H1 (cell line): Measurements from ENCODE around the gene LAMC3. TPM values are rescaled to one million over a fixed set of nuclear protein-coding genes. Genes with fewer than 3 reads are reported as not detected.

Experiments used
- CTCF ChIA-PET: fragments of 300-600 bp; sonication (Branson Sonifier 250); formaldehyde crosslinking; loops from one replicate; lab custom pipeline; 2021; ENCODE audit not compliant: partially characterized antibody; lab: Charles Lee
- POLR2A ChIA-PET: fragments of 300-600 bp; sonication (Branson Sonifier 250); formaldehyde crosslinking; loops from one replicate; lab custom pipeline; 2021; ENCODE audit warnings: inconsistent platforms; ENCODE audit not compliant: partially characterized antibody; lab: Charles Lee
- DNase-seq, 2 experiments: peaks; one replicate each; pipeline versions ENCODE4 v3.0.0 to v3.0.0-alpha.2; 2010 to 2022; ENCODE audit warnings: low spot score in 2 of 2, low read depth in 1 of 2, mixed read lengths in 1 of 2
- FAIRE-seq: peaks from 2 replicates; lab custom pipeline; 2011; peaks lifted over from hg19 to GRCh38; lab: Jason Lieb, UNC
- H2AFZ ChIP-seq: 2 replicates; pipeline ENCODE4 v1.8.1; 2012; ENCODE audit warnings: low read length, inconsistent platforms
- H2AK5ac ChIP-seq: 2 replicates; pipeline ENCODE4 v1.6.1; 2013; ENCODE audit warnings: low read depth, low read length
- H2BK120ac ChIP-seq: replicated peaks from 2 replicates; pipeline ENCODE3; 2013; ENCODE audit warnings: low read depth, low read length, inconsistent platforms
- H2BK12ac ChIP-seq: 2 replicates; pipeline ENCODE4 v1.6.1; 2013; ENCODE audit warnings: low read depth, low read length
- H2BK15ac ChIP-seq: 2 replicates; pipeline ENCODE4 v1.6.1; 2013; ENCODE audit warnings: low read length
- H2BK20ac ChIP-seq: 2 replicates; pipeline ENCODE4 v1.6.1; 2013; ENCODE audit warnings: low read length
- H2BK5ac ChIP-seq: 2 replicates; pipeline ENCODE4 v1.6.1; 2013; ENCODE audit warnings: low read depth, low read length
- H3K14ac ChIP-seq: 2 replicates; pipeline ENCODE4 v1.6.1; 2013; ENCODE audit warnings: inconsistent platforms; ENCODE audit not compliant: insufficient read length
- H3K18ac ChIP-seq: 2 replicates; pipeline ENCODE4 v1.6.1; 2013; ENCODE audit warnings: low read length; ENCODE audit errors: extremely low read depth
- H3K23ac ChIP-seq: 2 replicates; pipeline ENCODE4 v1.6.1; 2013; ENCODE audit warnings: inconsistent platforms; ENCODE audit not compliant: insufficient read length
- H3K23me2 ChIP-seq: 2 replicates; pipeline ENCODE4 v1.6.1; 2013; ENCODE audit warnings: low read depth, low read length
- H3K27ac ChIP-seq: 2 replicates; pipeline ENCODE4 v1.6.1; 2011; ENCODE audit warnings: low read depth, low read length, inconsistent platforms
- H3K27me3 ChIP-seq, 4 experiments: replicated peaks in 1 of 4; 1 replicate in 1 of 4; 2 replicates in 3 of 4; pipeline versions ENCODE4 v1.6.1 to v1.8.1; 2011 to 2013; ENCODE audit warnings: low read length in 3 of 4, mild to moderate bottlenecking in 3 of 4, inconsistent platforms in 2 of 4, mixed read lengths in 2 of 4, moderate library complexity in 1 of 4; ENCODE audit not compliant: control insufficient read depth in 3 of 4, insufficient read depth in 3 of 4; ENCODE audit errors: extremely low read depth in 1 of 4
- H3K36me3 ChIP-seq, 4 experiments: 2 replicates each; pipeline versions ENCODE4 v1.6.1 to v1.8.1; 2011 to 2013; ENCODE audit warnings: mild to moderate bottlenecking in 4 of 4, low read length in 3 of 4, moderate library complexity in 2 of 4, control low read depth in 1 of 4, inconsistent platforms in 1 of 4; ENCODE audit not compliant: insufficient read depth in 4 of 4, control insufficient read depth in 2 of 4
- H3K4ac ChIP-seq: replicated peaks from 2 replicates; pipeline ENCODE3; 2013; ENCODE audit warnings: low read length, low read depth, mixed read lengths, inconsistent platforms; ENCODE audit not compliant: insufficient read length
- H3K4me1 ChIP-seq, 4 experiments: replicated peaks in 1 of 4; 1 replicate in 1 of 4; 2 replicates in 3 of 4; pipeline versions ENCODE4 v1.6.1 to v1.8.1; 2011 to 2013; ENCODE audit warnings: low read length in 3 of 4, inconsistent platforms in 2 of 4, mixed read lengths in 1 of 4; ENCODE audit not compliant: insufficient read depth in 4 of 4, control insufficient read depth in 3 of 4
- H3K4me2 ChIP-seq, 2 experiments: 2 replicates each; pipeline versions ENCODE4 v1.6.1 to v1.8.1; 2011 to 2013; ENCODE audit warnings: low read depth in 2 of 2, low read length in 2 of 2, control low read depth in 1 of 2, inconsistent platforms in 1 of 2, mild to moderate bottlenecking in 1 of 2; ENCODE audit not compliant: insufficient read depth in 1 of 2
- H3K4me3 ChIP-seq, 4 experiments: fragments of 200-600, 300-600 bp in 1 of 4; sonication (generic), shearing (Covaris generic), sonication (Bioruptor Twin) in 1 of 4; 2 replicates each; pipeline versions ENCODE4 v1.5.1 to v1.8.1; 2011 to 2016; ENCODE audit warnings: low read length in 4 of 4, low read depth in 3 of 4, control low read depth in 2 of 4, inconsistent platforms in 2 of 4, mild to moderate bottlenecking in 2 of 4, mixed read lengths in 1 of 4, moderate library complexity in 1 of 4; ENCODE audit not compliant: insufficient read depth in 2 of 4; ENCODE audit errors: extremely low read depth in 1 of 4
- H3K56ac ChIP-seq: replicated peaks from 2 replicates; pipeline ENCODE3; 2013; ENCODE audit warnings: low read depth, mild to moderate bottlenecking, mixed read lengths, low read length, inconsistent platforms; ENCODE audit not compliant: insufficient read length
- H3K79me1 ChIP-seq: 2 replicates; pipeline ENCODE4 v1.6.1; 2013; ENCODE audit warnings: low read depth, low read length, control low read depth
- H3K79me2 ChIP-seq, 2 experiments: 2 replicates each; pipeline versions ENCODE4 v1.6.1 to v1.8.1; 2012 to 2013; ENCODE audit warnings: low read length in 2 of 2, mild to moderate bottlenecking in 2 of 2, inconsistent platforms in 1 of 2; ENCODE audit not compliant: insufficient read depth in 2 of 2, control insufficient read depth in 1 of 2
- H3K9ac ChIP-seq, 4 experiments: replicated peaks in 1 of 4; 1 replicate in 1 of 4; 2 replicates in 3 of 4; pipeline versions ENCODE4 v1.6.1 to v1.8.1; 2011 to 2013; ENCODE audit warnings: low read depth in 3 of 4, low read length in 3 of 4, control low read depth in 2 of 4, mild to moderate bottlenecking in 2 of 4, moderate library complexity in 2 of 4, inconsistent platforms in 1 of 4; ENCODE audit errors: extremely low read depth in 1 of 4
- H3K9me3 ChIP-seq, 2 experiments: 2 replicates each; pipeline versions ENCODE4 v1.6.1 to v1.8.1; 2012 to 2013; ENCODE audit warnings: mild to moderate bottlenecking in 2 of 2, moderate library complexity in 2 of 2, control low read depth in 1 of 2, inconsistent platforms in 1 of 2, low read depth in 1 of 2, low read length in 1 of 2, mixed read lengths in 1 of 2; ENCODE audit not compliant: insufficient read depth in 2 of 2
- H4K20me1 ChIP-seq, 2 experiments: replicated peaks in 1 of 2; 2 replicates each; pipeline versions ENCODE3 to v1.8.1; 2011 to 2013; ENCODE audit warnings: inconsistent platforms in 2 of 2, low read length in 2 of 2, mild to moderate bottlenecking in 1 of 2; ENCODE audit not compliant: insufficient read depth in 2 of 2, control insufficient read depth in 1 of 2
- H4K5ac ChIP-seq: 2 replicates; pipeline ENCODE4 v1.6.1; 2013; ENCODE audit warnings: low read length, low read depth, mixed read lengths, inconsistent platforms; ENCODE audit not compliant: insufficient read length
- H4K8ac ChIP-seq: 2 replicates; pipeline ENCODE4 v1.8.0; 2013; ENCODE audit warnings: mild to moderate bottlenecking, moderate library complexity, low read length, inconsistent platforms; ENCODE audit not compliant: insufficient read depth; ENCODE audit errors: extremely low read depth
- H4K91ac ChIP-seq: replicated peaks from 2 replicates; pipeline ENCODE3; 2013; ENCODE audit warnings: low read length, mixed read lengths, inconsistent platforms; ENCODE audit not compliant: insufficient read length
- CBX5 ChIP-seq: fragments of 300-800, 300-1000 bp; sonication (generic); IDR thresholded peaks from 2 replicates; pipeline ENCODE4 v1.7.1; 2016; ENCODE audit warnings: antibody characterized with exemption, low read length, low read depth
- EZH2 ChIP-seq: fragments of 200-600 bp; sonication (generic); IDR thresholded peaks from 2 replicates; pipeline ENCODE4 v1.7.1; 2012; ENCODE audit warnings: low read depth, mild to moderate bottlenecking, moderate library complexity, low read length, inconsistent platforms; ENCODE audit not compliant: severe bottlenecking
- GABPA ChIP-seq: IDR thresholded peaks from 2 replicates; pipeline ENCODE4 v1.6.1; 2011; ENCODE audit warnings: mild to moderate bottlenecking, low read length, moderate library complexity, borderline replicate concordance; ENCODE audit not compliant: insufficient read depth
- HDAC6 ChIP-seq: IDR thresholded peaks from one replicate; pipeline ENCODE4 v1.7.1; 2012; ENCODE audit warnings: low read depth, mild to moderate bottlenecking, inconsistent platforms, low read length, moderate library complexity
- KDM1A ChIP-seq: fragments of 200-600, 300-600 bp; sonication (generic); IDR thresholded peaks from 2 replicates; pipeline ENCODE4 v1.7.1; 2016; ENCODE audit warnings: mild to moderate bottlenecking, low read length, borderline replicate concordance
- PHF8 ChIP-seq: fragments of 200-600 bp; sonication (generic); conservative IDR thresholded peaks from 2 replicates; pipeline ENCODE4 v1.7.1; 2012; ENCODE audit warnings: low read depth, mild to moderate bottlenecking, inconsistent platforms, low read length, moderate library complexity
- POLR2A ChIP-seq, 2 experiments: IDR thresholded peaks; 1 replicate in 1 of 2; 2 replicates in 1 of 2; pipeline ENCODE4 v1.6.1; 2011; ENCODE audit warnings: low read depth in 2 of 2, low read length in 2 of 2, mild to moderate bottlenecking in 2 of 2; ENCODE audit errors: control extremely low read depth in 1 of 2
- RAD21 ChIP-seq, 2 experiments: IDR thresholded peaks in 1 of 2; conservative IDR thresholded peaks in 1 of 2; 2 replicates each; pipeline ENCODE4 v1.6.1; 2011; ENCODE audit warnings: low read depth in 2 of 2, low read length in 2 of 2, improper control_type of control experiment in 1 of 2, inconsistent platforms in 1 of 2, mild to moderate bottlenecking in 1 of 2, moderate library complexity in 1 of 2
- SIN3A ChIP-seq, 2 experiments: IDR thresholded peaks in 1 of 2; conservative IDR thresholded peaks in 1 of 2; 2 replicates each; pipeline ENCODE4 v1.6.1; 2011 to 2012; ENCODE audit warnings: low read length in 2 of 2, improper control_type of control experiment in 1 of 2, low read depth in 1 of 2, mild to moderate bottlenecking in 1 of 2
- YY1 ChIP-seq: IDR thresholded peaks from 2 replicates; pipeline ENCODE4 v1.6.1; 2011; ENCODE audit warnings: low read depth, mild to moderate bottlenecking, low read length
- WGBS, 2 experiments: shearing (Covaris generic) in 1 of 2; methylation state at CpG; one replicate each; pipeline versions ENCODE4 v1.1.6 to v1.1.7; 2013 to 2015; ENCODE audit warnings: low lambda C conversion rate in 2 of 2, mixed read lengths in 2 of 2, inconsistent platforms in 1 of 2, low coverage in 1 of 2, missing lambda C conversion rate in 1 of 2; ENCODE audit not compliant: insufficient replicate concordance in 2 of 2, insufficient coverage in 1 of 2, insufficient read length in 1 of 2; ENCODE audit errors: extremely low coverage in 1 of 2, missing lambda C conversion rate in 1 of 2; 5-methylcytosine and 5-hydroxymethylcytosine counted together
- polyA plus RNA-seq, 7 experiments: library from polyadenylated mRNA; depleted of rRNA in 3 of 7; stranded (reverse) in 5 of 7; unstranded in 2 of 7; fragments of >200 nt in 5 of 7; fragments of 200-250 nt in 2 of 7; gene quantifications; 1 replicate in 5 of 7; 2 replicates in 1 of 7; 4 replicates in 1 of 7; pipeline versions ENCODE4 v1.2.1 to v1.2.3, GENCODE V29; 2011 to 2013; ENCODE audit warnings: missing spikeins in 2 of 7, mixed read lengths in 2 of 7
- total RNA-seq: library from RNA; stranded (reverse); fragmentation: NEBNext Ultra II Directional; extraction: Animal tissue kit (Norgen Biotek cat#: 25700); gene quantifications from 2 replicates; pipeline ENCODE4 v1.2.1, GENCODE V29; 2021
- TF ChIP-seq, protein P1 (sequence below), 3 experiments: IDR thresholded peaks; 1 replicate in 2 of 3; 2 replicates in 1 of 3; pipeline versions ENCODE4 v1.5.1 to v1.6.1; 2011; ENCODE audit warnings: low read length in 3 of 3, mild to moderate bottlenecking in 3 of 3, inconsistent platforms in 2 of 3, low read depth in 1 of 3, moderate library complexity in 1 of 3; ENCODE audit not compliant: insufficient read depth in 1 of 3; ENCODE audit errors: control extremely low read depth in 1 of 3

LAMC3 gene
- total and polyA plus RNA-seq, 2 of the 8 experiments (the other 6 are each of a cell fraction or from before 2014, with no cell fraction given), result 9.3 to 12.3 TPM

DNA sequence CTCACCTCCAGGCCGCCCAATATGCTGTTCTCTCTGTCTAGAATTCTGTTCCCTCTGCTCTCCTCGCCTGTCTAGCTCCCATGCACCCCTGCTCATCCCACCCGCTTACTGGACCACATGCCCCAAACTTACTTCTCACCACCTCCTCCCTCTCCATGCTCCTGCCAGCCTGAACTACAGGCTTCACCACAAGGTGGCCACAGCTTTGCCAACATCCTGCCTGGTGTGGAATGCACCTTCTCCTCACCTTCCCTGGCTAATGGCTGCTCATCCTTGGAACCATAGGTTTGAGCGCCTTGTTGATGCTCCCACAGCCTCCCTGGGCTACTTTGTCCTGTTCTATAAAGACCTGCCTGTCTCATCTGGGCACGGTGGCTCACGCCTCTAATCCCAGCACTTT lies 9.6 kb downstream of the LAMC3 start:
- no peak for FAIRE-seq
- ChIA-PET POLR2A (no interaction called here), CTCF (interaction anchor here (0.6 to 17.5 kb wide), 16 partner anchors 8 to 317 kb away, joined by 3 to 156 read pairs (median 4); no protein-coding TSS in a partner anchor)
- Histone ChIP-seq H2AFZ (no peak overlapping the region), H4K20me1 (peaks cover 0 to 2% of the 10 kb centered on the region in 2 experiments), H2BK15ac (no peak overlapping the region), H3K27me3 (no peaks in the 10 kb centered on the region), H3K23me2 (no peaks in the 10 kb centered on the region), H3K56ac (no peak overlapping the region), H4K91ac (no peak overlapping the region), H2BK120ac (no peak overlapping the region), H3K18ac (no peak overlapping the region), H2BK20ac (no peak overlapping the region), H2BK5ac (no peak overlapping the region), H3K4me3 (no peak overlapping the region), H3K36me3 (no peaks in the 10 kb centered on the region), H2BK12ac (no peak overlapping the region), H3K27ac (no peak overlapping the region), H3K14ac (no peak overlapping the region), H3K4me1 (no peaks in the 10 kb centered on the region), H3K79me1 (0 out of 2 replicates have a peak, but pooled peaks cover 4% of the 10 kb centered on the region), H4K8ac (no peak overlapping the region), H3K9me3 (no peaks in the 10 kb centered on the region), H3K23ac (no peak overlapping the region), H4K5ac (no peak overlapping the region), H3K4me2 (no peak overlapping the region), H2AK5ac (no peak overlapping the region), H3K79me2 (no peaks in the 10 kb centered on the region), H3K4ac (no peak overlapping the region), H3K9ac (no peak overlapping the region)
- 90% methylated on average over 6 of the region's 6 CpGs; no CpG with 5 or more reads in 1 of the 2 experiments for WGBS, 2 experiments
- DNase-seq, result no peak
- TF ChIP-seq EZH2, result no peak
- peak; percentile 74; the same call in 1 of the 2 replicates for TF ChIP-seq YY1
- TF ChIP-seq CBX5, result no peak
- TF ChIP-seq, protein P1, sequence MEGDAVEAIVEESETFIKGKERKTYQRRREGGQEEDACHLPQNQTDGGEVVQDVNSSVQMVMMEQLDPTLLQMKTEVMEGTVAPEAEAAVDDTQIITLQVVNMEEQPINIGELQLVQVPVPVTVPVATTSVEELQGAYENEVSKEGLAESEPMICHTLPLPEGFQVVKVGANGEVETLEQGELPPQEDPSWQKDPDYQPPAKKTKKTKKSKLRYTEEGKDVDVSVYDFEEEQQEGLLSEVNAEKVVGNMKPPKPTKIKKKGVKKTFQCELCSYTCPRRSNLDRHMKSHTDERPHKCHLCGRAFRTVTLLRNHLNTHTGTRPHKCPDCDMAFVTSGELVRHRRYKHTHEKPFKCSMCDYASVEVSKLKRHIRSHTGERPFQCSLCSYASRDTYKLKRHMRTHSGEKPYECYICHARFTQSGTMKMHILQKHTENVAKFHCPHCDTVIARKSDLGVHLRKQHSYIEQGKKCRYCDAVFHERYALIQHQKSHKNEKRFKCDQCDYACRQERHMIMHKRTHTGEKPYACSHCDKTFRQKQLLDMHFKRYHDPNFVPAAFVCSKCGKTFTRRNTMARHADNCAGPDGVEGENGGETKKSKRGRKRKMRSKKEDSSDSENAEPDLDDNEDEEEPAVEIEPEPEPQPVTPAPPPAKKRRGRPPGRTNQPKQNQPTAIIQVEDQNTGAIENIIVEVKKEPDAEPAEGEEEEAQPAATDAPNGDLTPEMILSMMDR (IDR thresholded peaks at IDR 0.05; ENCODE audit: control extremely low read depth in 1 of 3, insufficient read depth in 1 of 3, low read depth in 1 of 3, low read length in 3 of 3), result peak; percentile 49 to 85 (median 76)
- TF ChIP-seq PHF8, result no peak
- TF ChIP-seq HDAC6, result no peak
- peak; percentile 39 to 52; a peak in 3 of 4 replicates for TF ChIP-seq RAD21 (IDR thresholded peaks at IDR 0.05 in 1 of 2, conservative IDR thresholded peaks at IDR 0.05 in 1 of 2; ENCODE audit: low read depth in 2 of 2, low read length in 2 of 2)
- no peak for TF ChIP-seq POLR2A (IDR thresholded peaks at IDR 0.05; ENCODE audit: control extremely low read depth in 1 of 2, low read depth in 2 of 2, low read length in 2 of 2)
- no peak for TF ChIP-seq KDM1A
- TF ChIP-seq GABPA, result no peak
- TF ChIP-seq SIN3A (conservative IDR thresholded peaks at IDR 0.05 in 1 of 2, IDR thresholded peaks at IDR 0.05 in 1 of 2; ENCODE audit: low read depth in 1 of 2, low read length in 2 of 2), result no peak
